Renal cortical epithelial cell (primary cell): Measurements from ENCODE around the gene MACROD2. TPM values are rescaled to one million over a fixed set of nuclear protein-coding genes. Genes with fewer than 3 reads are reported as not detected.
A peak's percentile ranks its signal among the peaks of the same experiment; 100 is the strongest.

Experiments used
- DNase-seq: peaks from one replicate; pipeline ENCODE4 v3.0.0-alpha.2; 2011; ENCODE audit warnings: low read depth
- total RNA-seq: library from RNA; depleted of rRNA; stranded (reverse); fragments of >200 nt; gene quantifications from 2 replicates; pipeline ENCODE4 v1.2.3, GENCODE V29; 2014

Gene MACROD2
- total RNA-seq, 1 donor from 2014 or later, result 5.4 TPM

DNA sequence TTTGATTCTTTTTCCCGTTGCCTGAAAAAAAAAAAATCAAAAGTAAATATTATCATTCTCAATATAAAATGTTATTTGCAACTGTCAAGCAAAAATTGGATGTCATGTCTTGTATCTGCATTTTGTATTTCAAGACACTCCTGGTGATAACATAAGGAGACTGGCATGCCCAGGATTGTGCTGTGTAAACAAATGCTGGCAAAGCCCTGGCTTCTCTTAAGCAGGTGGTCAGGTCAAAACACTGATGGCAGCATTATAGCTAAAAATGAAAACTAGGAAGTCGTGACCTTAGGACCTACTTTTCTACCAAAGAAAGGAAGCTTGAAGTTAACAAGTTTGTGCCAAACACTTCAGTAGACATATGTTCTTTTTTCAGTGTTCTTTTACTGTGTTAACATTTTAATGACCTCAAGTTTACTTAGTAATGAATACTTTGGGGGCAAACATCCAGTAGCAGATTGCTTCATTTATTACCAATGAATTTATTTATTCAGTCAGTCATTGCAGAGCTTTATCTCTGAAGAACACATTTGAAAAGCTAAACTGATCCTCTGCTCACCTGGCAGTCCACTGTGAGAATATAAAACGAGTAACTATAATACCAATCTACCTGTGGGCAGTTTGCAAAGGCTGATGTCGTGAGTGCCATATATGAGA is 585.2 kb downstream of the MACROD2 start:
- peak; percentile 6 for DNase-seq

DNA sequence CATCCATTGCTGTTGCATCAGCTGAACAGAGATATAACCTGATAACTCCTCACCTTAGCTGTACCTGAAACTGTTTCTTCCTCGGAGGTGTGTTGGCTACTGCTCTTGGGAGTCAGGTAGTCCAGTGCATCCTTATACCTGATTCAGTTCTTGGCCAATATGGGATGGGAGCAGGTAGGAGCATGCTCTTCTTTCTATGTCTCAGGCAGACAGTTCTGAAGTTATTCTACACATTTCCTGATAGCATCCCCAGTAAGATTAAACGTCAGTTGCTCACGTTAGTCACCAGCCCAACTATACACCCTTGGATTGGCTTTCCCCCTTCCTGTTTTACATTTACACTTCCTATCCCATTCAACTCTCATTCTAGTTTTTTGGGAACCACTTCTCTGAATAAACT is 586.4 kb downstream of the MACROD2 start:
- DNase-seq, result no peak

DNA sequence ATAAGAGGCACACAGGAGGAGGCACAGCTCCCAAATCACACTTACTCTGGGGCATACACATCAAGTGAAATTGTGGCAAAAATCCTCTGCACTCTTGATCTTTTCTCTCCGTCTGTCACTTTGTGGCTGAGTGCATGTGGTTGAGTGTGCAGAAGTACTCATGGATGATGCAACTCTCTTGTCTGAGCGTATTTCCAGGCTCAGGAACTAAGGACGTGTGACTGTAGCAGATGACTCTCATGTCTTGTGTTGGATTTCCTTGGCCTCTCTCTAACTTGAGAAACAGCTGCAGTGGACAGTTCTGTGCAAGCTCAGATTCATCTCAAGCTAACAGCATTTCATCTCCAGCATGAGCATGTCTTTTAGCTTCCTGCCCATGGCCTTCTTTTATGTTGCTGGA is 587.5 kb downstream of the MACROD2 start:
- DNase-seq, result peak; percentile 36

DNA sequence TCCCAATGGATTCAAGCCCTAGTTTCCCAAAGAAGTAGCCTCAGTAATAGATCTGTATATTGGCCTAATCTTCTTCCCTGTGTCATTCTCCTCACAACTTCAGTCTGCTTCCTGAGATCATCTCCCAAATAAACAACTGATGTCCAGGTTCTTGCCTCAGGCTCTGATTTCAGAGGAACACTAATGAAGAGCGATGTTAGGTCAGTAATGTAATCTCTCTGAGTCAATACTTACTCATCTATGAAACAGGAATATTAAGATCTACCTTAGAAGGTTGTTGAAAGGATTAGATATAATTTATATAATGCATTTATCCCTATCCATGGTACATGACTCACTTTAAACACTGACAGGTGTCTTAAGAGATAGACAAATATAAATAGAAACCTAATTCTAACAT is 588.1 kb downstream of the MACROD2 start:
- peak; percentile 42 for DNase-seq

DNA sequence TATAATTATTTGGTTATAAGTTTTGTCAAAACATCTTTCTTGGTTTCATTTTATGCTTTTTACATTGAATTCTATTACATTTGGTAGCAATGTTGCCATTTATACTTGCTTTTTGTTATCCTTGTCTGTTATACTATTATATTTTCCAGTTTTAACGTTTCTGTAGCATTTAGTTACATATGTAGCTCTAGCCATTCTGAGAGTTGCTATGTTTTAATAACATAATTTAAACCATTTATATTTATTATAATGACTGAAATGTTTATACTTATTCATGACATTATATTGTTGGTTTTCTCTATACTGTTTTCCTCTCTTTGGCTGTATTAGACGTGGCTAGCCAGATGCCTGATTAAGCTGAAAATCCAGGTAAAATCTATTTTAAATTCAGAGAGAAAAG is 594.1 kb downstream of the MACROD2 start:
- DNase-seq, result no peak

DNA sequence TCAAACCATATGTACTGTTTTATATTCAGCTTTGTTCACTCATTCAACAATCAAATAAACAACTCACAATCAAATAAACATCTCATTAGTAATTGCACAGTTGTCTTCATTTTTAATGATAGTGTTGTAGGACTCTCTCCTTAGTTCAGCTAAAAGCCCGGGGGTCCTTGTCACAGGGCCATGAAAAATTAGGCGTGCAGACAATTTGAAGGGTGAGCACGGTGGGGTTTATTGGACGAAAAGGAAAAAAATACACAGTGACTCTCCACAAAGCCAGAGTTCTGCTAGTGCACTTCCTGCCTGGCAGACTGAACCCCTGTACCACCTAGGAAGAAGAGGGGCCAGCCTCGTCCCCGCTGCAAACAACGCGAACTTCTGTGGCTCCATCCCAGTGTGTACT is 599.7 kb downstream of the MACROD2 start:
- DNase-seq, result no peak

DNA sequence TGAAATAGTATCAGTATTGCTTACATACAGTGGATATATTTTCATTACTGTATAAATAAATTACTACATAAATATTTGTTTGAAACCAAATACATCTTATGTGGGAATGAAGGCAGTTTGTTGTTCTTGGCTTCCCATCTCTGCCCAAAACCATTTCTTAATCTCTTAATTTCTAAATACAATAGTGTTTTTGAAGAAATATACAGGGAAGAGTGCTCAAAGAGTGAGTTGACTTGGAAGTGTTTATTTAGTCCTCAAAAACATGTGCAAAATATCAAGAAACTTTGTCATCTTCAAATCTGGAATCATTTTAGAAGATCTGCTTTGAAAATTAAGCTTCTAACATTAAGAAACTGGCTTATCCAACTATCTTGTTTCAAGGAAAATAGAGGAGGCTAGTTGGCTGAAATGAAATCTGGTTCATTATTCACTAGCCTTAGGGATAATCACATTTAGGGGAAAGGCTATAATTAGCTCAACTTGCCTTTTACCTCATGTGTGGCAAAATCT is 601.9 kb downstream of the MACROD2 start:
- DNase-seq, result no peak

DNA sequence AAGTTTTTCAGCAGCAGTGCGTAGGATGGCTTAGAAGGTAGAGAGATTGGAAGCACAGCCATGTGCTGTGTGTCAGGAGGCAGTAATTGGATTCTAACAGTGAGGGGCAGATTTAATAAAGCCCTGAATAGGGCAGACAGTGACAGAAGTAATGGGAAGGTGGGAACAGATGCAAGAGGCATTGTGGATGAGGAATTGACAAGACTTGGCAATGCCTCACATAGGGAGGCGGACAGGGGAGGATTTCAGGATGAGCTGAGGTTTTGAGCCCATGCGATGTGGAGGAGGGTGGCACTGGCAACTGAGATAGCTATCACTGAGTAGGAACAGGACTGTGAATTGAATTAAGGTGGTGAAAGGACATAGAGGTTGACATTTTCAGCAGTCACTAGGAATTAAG is 604.3 kb downstream of the MACROD2 start:
- no peak for DNase-seq

DNA sequence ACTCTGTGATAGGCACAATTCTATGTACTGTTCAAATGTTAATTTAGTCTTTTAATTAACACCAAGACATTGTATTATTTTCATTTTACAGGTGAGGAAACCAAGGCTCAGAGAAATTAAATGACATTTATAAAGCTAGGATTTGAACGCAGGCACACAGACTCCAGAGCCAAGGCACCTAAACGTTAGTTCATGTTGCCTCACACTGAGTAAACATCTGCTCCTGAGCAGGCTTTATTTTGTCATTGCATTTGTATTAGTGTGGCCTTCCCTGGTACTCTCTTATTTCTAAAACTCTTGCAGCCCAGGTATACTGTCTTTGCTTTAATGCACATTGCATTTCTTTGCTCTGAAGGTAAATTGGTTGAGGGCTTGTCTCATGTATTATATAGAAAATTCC is 605.2 kb downstream of the MACROD2 start:
- no peak for DNase-seq

DNA sequence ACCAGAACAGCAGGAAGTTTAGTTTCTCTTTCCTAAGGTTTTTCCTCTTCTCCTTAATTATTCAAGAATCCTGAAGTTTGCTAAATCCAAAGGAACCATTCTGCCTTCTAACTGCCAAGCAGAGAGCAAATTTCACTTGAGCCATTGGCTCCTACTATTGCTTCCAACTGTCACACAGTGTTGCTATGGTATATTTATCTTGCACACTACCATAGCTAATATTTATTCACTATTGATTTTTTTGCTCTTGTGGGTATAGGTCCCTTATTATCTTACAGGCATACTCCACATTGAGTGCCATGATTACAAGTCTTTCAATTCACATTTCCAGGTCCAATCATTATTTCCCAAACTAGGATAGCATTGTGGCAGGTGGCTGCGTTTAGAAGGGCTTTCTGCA is 608.8 kb downstream of the MACROD2 start:
- no peak for DNase-seq

DNA sequence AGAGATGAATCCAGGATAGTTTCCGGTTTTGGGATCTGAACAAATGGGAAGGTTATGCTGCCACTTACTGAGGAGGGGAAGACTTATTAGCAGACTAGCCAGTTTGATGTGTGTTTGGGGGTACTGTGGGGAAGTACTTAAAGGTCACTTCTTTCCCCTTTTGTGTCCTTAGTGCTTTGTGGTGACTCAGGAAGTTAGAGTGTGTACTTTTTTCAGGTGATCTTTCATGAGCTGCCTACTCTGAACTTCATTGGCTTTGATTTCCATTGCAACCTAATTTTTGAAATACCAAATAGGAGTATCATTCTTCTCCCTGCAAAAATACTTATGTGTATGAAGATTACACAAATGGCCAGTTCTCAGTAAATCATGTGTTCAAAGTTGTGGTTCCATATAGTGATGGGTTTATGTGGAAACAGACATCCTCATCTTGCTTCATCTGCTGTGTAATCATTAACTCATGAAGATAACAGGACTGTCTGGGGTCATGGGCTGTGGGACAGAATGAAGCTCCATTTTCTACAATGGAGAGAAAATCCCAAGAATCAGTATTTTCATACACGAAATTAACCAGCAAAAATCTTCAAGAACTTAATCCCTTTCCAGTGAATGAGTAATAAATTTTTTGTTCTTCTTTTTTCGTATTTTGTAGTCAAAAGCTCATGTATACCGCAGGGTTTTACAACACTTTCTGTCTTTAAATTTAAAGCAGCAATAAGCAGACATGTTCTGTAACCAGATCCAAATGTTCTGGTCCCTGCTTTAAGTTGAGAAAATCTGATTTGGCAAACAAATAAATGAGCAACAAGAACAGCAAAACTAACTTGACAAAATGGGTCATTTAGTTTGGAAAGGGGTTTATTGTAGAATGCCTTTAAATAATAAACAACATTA is 614.3 kb downstream of the MACROD2 start:
- DNase-seq, result peak; percentile 71

DNA sequence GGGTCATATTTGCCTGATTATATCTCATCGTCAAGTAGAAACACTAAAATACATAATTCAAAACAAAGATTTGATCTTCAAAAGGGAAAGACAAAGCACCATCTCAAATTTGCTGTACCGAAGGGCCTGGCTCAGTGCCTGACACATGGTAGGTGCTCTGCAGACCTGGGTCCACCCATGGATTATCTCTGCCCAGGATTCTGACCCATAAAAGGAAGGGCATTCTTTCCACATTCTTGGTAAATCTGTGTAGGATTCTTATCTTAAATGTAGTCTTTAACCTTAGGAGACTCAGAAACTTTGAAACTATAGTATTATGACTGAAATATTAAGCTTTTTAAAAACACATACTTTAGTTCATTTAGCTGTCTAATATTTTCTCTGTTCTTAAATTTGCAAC is 616.2 kb downstream of the MACROD2 start:
- no peak for DNase-seq

DNA sequence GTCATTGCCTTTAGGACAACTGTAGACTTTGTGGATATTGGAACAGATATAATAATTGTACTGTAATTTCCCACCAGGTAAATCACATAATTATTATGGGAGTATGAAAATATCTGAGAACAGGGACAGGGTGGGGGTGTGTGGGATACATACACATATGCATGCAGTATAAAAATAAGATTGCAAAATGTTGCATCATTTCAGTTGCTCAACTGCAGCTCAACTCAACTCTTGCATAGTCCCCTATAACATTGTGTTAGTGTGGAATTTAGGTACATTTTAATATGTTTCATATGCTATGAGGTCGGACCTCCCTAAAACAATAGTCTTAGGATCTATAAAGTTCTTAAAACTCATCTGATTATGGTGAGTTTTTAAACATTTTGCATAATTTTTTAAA is 617.1 kb downstream of the MACROD2 start:
- DNase-seq, result no peak

DNA sequence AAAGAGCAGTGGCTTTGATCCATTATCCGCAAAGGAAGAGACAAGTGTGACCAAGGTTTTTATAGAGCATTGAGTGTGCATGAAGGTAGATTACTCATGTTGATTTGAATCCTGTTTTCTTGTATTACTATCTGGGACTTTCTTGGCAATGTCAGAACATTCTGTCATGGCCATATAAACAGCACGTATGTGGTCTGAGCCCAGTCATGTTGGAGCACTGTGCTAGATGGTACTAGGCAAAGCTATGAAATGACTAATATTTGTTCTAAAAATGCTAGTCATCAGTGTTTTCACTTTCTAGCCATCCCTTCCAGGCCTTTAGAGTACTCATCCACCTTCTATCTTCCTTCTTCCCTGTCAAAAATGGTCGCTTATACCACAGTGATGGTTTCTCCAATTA is 620.7 kb downstream of the MACROD2 start:
- DNase-seq, result no peak

DNA sequence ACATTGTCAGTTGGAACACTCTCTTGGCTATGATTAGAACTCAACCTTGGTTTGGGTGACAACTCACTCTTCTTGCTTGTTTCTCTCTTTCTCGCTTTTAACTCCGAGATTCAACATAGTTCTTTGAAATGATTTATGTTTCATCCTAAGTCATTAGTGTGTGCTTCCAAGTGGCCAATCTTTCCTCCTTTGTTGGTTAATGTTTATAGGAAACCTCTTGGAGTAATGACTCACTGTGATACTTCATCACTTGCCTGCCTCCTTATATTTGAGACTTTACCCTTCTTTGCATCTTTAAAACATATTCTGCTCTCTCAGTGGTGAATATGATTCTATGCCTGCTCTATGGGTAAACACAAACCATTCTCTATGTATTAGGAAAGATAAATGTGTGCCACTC is 621.8 kb downstream of the MACROD2 start:
- peak; percentile 95 for DNase-seq

DNA sequence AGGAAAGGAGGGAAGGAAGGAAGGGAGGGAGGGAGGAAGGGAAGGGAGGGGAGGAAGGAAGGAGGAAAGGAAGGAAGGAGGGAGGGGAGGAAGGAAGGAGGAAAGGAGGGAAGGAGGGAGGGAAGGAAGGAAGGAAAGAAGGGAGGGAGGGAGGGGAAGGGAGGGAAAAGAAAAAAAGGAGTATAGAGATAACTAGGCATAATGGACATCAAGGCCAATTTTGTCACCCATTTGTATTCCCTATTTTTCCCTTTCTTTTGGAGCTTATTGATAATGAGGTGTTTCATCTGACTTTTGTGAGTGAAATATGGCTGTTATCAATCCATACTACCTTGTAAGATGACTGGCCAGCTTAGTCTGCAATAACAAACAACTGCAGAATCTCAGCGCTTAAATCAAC is 624.1 kb downstream of the MACROD2 start:
- no peak for DNase-seq

DNA sequence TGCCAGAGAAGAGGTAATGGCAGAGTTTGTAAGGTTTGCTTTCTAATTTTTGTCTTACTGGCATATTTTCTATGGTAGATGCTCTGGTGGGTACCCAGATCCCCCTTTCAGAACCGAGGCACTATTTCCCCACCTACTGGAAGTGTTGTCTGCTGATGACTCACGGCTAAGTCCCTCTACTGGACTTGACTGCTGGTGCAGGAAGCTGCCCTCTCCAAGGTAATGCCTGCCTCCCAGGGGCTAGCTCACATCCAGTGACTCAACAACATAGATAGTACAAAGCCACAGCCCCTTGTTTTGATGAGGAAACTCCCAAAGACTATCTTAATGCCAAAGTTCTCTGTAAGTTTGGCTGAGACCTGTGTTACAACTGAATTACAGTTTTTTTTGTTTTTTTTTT is 627.5 kb downstream of the MACROD2 start:
- DNase-seq, result peak; percentile 91

DNA sequence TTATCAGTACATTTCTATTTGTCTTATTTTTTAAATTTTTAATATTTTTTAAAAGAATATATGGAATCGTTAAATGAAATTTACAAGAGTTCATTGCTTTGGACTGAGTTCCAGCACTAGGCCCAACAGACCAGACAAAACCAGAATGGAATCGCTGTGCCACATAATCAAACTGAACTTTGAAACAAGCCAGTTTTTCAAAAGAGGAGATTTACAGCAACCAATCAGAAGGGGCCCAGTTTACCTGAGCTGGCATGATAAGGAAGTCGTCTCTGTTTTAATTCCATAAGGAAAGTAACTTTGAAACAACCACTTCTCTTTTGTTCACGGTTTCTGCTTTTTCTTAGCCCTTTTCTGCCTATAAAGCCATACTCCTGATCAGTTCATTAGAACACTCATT is 635.7 kb downstream of the MACROD2 start:
- no peak for DNase-seq

DNA sequence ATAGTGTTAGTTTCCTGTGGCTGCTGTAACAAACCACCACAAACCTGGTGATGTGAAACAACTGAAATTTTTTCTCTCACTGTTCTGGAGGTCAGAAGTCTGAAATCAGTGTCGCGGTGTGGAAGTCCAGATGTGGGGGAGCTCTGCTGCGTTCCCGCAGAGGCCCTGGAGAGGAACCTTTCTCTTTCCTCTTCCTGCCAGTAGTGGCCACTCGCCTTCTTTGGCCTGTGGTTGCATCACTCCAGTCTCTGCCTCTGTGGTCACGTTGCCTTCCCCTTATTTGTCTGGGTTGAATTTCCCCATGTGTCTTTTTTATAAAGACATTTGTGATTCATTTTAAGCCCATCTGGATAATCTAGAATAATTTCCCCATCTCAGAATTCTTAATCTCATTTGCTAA is 637.6 kb downstream of the MACROD2 start:
- DNase-seq, result no peak

DNA sequence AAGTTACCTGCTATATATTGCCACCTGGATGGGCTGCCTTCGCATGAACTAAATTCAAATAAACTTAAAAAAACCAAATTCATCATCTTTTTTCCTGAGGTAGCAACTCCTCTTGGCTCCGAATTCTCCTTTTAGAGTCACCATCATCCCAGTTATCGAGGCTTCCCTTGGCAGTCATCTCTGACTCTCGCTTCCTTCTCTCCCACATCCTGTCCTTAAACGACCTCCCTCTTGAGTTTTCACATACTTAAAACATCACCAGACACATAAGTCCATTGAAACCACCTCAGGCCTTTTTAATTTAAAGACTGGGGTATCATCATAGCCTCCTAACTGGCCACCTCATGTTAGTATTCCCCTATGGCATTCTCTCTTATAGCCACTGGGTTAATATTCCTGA is 638.2 kb downstream of the MACROD2 start:
- DNase-seq, result no peak

DNA sequence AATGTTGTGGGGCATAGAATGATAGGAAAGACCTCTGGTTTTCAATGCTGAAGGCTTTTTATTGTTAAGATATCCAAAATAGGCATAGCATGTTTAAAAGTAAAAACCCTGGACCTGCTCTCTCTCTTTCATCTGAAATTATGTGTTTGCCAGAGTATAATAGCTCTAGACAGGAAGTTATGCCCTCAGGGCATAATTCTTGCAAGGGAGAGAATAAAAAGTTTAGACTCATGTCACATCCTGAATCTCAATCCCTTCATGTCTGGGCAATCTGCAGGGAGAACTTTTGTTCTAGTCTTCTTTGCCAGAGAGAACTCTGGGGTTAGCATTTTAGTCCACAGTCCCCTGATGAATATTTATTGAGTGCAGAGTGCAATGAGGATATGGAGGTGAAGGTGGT is 639.3 kb downstream of the MACROD2 start:
- peak; percentile 36 for DNase-seq

DNA sequence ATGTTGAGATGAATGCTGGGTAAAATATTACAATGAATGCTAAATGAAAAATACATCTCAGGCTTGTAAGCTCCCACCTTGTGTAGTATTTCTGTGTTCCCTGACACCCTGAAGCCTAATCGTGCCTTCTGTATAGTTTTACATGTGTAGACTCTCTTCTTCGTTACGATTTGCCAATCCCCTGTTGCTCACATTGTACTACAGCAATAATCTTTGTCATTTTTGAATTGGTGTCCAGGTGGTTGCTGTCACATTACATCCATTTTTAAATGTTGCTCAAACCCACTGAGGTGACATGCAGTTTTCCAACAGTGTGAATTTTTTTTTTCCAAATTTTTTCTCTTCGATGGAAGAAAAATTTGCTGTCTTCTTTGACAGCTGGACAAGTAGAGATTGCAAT is 642.1 kb downstream of the MACROD2 start:
- DNase-seq, result no peak

DNA sequence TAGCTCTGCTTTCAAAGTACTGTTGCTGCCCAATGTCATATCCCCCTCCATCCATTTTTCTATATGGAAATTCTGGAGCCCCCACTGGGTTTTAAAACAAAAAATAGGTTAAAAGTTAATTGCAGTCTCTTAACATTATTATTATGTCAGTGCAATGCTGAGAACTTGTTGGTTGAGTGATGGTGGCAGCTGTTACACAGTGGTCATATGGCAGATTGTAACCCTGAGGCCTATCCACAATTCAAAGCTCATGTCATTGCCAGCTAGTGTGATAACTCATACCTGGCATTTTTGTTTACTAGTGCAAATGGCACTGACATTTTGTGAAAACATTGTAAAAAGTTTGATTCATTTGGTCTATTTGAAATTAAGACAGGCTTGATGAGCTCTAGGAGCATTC is 647.8 kb downstream of the MACROD2 start:
- no peak for DNase-seq
